Osteoblast (primary cell): ENCODE data around the gene LITAF. TPM values are rescaled to one million over a fixed set of nuclear protein-coding genes. Genes with fewer than 3 reads are reported as not detected.

Experiments
- DNase-seq: peaks from one replicate; pipeline ENCODE4 v3.0.0; 2011; ENCODE audit warnings: low spot score, mixed read lengths; ENCODE audit not compliant: insufficient read length; ENCODE audit errors: missing footprints
- H2AFZ ChIP-seq: 2 replicates; pipeline ENCODE4 v1.6.0; 2011; ENCODE audit warnings: mild to moderate bottlenecking, low read length
- H3K27ac ChIP-seq: 2 replicates; pipeline ENCODE4 v1.5.1; 2011; ENCODE audit warnings: mild to moderate bottlenecking, low read depth, low read length, moderate library complexity
- H3K27me3 ChIP-seq: 2 replicates; pipeline ENCODE4 v1.6.0; 2012; ENCODE audit warnings: mild to moderate bottlenecking, control low read depth, inconsistent platforms, low read length, moderate library complexity; ENCODE audit not compliant: insufficient read depth
- H3K36me3 ChIP-seq: 2 replicates; pipeline ENCODE4 v1.5.1; 2011; ENCODE audit warnings: mild to moderate bottlenecking, low read length, control low read depth, moderate library complexity; ENCODE audit not compliant: insufficient read depth
- H3K4me1 ChIP-seq: 2 replicates; pipeline ENCODE4 v1.5.1; 2011; ENCODE audit warnings: mild to moderate bottlenecking, low read length, control low read depth, moderate library complexity; ENCODE audit not compliant: insufficient read depth
- H3K4me2 ChIP-seq: 2 replicates; pipeline ENCODE4 v1.6.0; 2011; ENCODE audit warnings: mild to moderate bottlenecking, low read length; ENCODE audit not compliant: insufficient read depth
- H3K4me3 ChIP-seq: fragments of 200-600 bp; sonication (generic); 3 replicates; pipeline ENCODE4 v1.5.1; 2012; ENCODE audit warnings: mild to moderate bottlenecking, low read length, inconsistent platforms; ENCODE audit not compliant: insufficient read depth
- H3K79me2 ChIP-seq: 2 replicates; pipeline ENCODE4 v1.6.0; 2012; ENCODE audit warnings: mild to moderate bottlenecking, low read length, control low read depth, inconsistent platforms; ENCODE audit not compliant: insufficient read depth
- H3K9me3 ChIP-seq: 2 replicates; pipeline ENCODE4 v1.5.1; 2011; ENCODE audit warnings: low read depth, low read length, control low read depth
- H4K20me1 ChIP-seq: 2 replicates; pipeline ENCODE4 v1.6.0; 2012; ENCODE audit warnings: mild to moderate bottlenecking, low read length, control low read depth; ENCODE audit not compliant: insufficient read depth
- total RNA-seq: library from RNA; depleted of rRNA; stranded (reverse); fragments of >200 nt; gene quantifications from 2 replicates; pipeline ENCODE4 v1.2.3, GENCODE V29; 2012
- TF ChIP-seq, protein P1 (sequence below): IDR thresholded peaks from 2 replicates; pipeline ENCODE4 v1.5.1; 2011; ENCODE audit warnings: mild to moderate bottlenecking, low read depth, low read length, moderate library complexity; ENCODE audit errors: extremely low read depth

Gene LITAF
- total RNA-seq, 1 donor = 33.3 TPM

DNA sequence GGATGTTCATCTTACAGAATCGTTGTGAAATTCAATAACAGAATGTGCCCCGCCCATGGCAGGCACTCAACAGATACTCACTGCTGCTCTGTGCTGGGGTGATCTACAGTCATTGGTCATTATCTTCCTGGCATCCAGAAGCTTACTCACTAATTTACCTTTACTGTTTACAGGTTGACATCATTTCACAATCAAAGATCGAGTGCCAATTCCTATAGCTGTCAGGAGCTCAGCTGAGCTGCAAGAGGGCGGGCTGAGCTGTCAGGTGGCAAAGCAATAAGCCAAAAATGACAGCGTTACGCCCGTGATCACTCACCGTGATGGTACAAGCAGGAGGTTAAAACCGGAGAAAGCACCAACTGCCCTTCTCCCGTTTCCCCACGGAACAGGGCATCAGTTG lies 51.2 kb downstream of the LITAF start:
- Histone ChIP-seq H2AFZ (no peak overlapping the region), H3K27me3 (peaks cover 3% of the 10 kb centered on the region), H3K4me1 (no peaks in the 10 kb centered on the region), H3K27ac (no peak overlapping the region), H3K9me3 (no peaks in the 10 kb centered on the region), H3K4me3 (no peak overlapping the region), H3K79me2 (no peaks in the 10 kb centered on the region), H3K36me3 (no peaks in the 10 kb centered on the region), H3K4me2 (no peak overlapping the region), H4K20me1 (no peaks in the 10 kb centered on the region)
- no peak for DNase-seq
- TF ChIP-seq, protein P1, sequence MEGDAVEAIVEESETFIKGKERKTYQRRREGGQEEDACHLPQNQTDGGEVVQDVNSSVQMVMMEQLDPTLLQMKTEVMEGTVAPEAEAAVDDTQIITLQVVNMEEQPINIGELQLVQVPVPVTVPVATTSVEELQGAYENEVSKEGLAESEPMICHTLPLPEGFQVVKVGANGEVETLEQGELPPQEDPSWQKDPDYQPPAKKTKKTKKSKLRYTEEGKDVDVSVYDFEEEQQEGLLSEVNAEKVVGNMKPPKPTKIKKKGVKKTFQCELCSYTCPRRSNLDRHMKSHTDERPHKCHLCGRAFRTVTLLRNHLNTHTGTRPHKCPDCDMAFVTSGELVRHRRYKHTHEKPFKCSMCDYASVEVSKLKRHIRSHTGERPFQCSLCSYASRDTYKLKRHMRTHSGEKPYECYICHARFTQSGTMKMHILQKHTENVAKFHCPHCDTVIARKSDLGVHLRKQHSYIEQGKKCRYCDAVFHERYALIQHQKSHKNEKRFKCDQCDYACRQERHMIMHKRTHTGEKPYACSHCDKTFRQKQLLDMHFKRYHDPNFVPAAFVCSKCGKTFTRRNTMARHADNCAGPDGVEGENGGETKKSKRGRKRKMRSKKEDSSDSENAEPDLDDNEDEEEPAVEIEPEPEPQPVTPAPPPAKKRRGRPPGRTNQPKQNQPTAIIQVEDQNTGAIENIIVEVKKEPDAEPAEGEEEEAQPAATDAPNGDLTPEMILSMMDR = no peak

DNA sequence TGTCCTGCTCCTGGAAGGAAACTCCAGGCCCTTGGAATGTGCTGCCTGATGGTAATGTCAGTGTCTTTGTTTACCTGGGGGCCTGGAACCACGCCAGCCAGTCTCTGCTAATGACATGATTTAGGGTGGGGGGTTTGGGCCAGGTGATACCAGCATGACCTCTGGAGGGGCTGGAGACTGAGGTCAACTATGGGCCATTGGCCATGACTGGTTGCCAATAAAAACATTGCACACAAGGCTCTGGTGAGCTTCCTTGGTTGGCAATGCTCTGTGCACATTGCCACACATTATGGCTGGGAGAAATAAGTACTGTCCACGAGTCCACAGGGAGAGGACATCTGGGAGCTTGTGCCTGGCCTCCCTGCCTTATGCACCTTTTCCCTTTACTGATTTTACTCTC lies 52.5 kb downstream of the LITAF start:
- peaks cover 3% of the 10 kb centered on the region for H3K27me3 ChIP-seq
- H3K36me3 ChIP-seq = no peaks in the 10 kb centered on the region
- H4K20me1 ChIP-seq = no peaks in the 10 kb centered on the region
- TF ChIP-seq, protein P1 = no peak
- H2AFZ ChIP-seq = no peak overlapping the region
- H3K4me3 ChIP-seq = no peak overlapping the region
- no peaks in the 10 kb centered on the region for H3K4me1 ChIP-seq
- no peak overlapping the region for H3K27ac ChIP-seq
- H3K9me3 ChIP-seq = no peaks in the 10 kb centered on the region
- DNase-seq = no peak
- no peaks in the 10 kb centered on the region for H3K79me2 ChIP-seq
- H3K4me2 ChIP-seq = no peak overlapping the region

DNA sequence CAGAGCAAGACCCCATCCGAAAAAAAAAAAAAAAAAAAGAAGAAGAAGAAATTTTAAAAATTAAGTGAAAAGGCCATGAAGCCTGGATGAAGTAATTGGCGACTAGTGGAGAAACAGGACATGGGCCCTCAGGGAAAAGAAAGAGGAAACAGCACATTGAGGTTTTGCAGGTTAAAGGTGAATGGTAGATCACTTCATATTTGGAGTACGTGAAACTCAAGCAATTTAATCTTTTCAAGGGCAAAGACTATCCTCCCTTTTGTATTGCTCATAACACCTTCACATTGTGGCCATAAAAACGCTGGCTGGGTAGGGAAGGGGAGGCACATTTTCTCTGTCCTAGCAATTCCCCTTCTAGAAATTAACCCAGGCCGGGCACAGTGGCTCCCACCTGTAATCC lies 53.1 kb downstream of the LITAF start:
- Histone ChIP-seq H3K9me3 (no peaks in the 10 kb centered on the region), H3K27ac (no peak overlapping the region), H3K4me1 (no peaks in the 10 kb centered on the region), H4K20me1 (no peaks in the 10 kb centered on the region), H3K36me3 (no peaks in the 10 kb centered on the region), H3K4me3 (no peak overlapping the region), H2AFZ (no peak overlapping the region), H3K4me2 (no peak overlapping the region), H3K27me3 (peaks cover 1% of the 10 kb centered on the region), H3K79me2 (no peaks in the 10 kb centered on the region)
- TF ChIP-seq, protein P1 = no peak
- no peak for DNase-seq

DNA sequence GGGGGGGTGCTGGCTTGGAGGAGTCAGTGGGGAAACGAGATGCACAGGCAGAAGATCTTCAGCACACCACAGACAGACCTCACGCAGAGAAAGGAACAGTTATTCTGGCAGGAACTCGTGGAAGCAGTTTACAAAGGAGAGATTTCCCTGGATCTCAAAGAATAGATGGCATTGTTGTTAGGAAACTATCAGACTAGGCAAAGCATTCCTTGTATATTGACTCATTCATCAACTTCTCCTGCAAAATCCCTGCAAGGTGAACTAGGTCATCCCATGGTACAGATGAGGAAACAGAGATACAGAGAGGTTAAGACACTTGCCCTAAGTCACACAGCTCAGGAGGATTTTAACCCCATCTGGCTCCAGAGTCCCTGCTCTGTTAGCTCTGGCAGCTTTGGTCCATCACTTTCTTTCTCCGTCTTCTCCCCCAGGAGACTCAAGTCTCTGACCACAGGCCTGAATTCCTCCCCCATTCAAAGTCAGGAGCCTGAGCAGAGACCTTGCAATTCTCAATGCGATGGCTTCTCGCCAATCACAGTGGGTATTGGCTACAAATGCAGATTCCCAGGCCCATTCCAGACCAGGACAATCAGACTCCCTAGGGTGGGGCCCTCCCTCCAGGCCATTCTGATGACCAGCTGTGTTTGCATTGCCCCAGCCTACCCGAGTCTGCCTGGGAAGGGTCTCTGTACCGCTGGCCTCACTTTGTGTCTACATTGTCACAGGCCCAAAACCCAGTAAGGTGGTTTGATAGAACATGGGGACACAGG lies 56.4 kb downstream of the LITAF start:
- Histone ChIP-seq H3K4me2 (no peak overlapping the region), H3K36me3 (no peaks in the 10 kb centered on the region), H3K27me3 (peaks cover 14% of the 10 kb centered on the region), H2AFZ (no peak overlapping the region), H4K20me1 (no peaks in the 10 kb centered on the region), H3K79me2 (no peaks in the 10 kb centered on the region), H3K27ac (no peak overlapping the region), H3K9me3 (no peaks in the 10 kb centered on the region), H3K4me3 (no peak overlapping the region), H3K4me1 (no peaks in the 10 kb centered on the region)
- TF ChIP-seq, protein P1 = no peak
- no peak for DNase-seq
